ENCODE results near the gene ACTBL2.
"Not testable (repeated sequence)": the region's sequence is repeated elsewhere in the genome, so short reads cannot be mapped to it uniquely, and the experiment has no call there.

The ACTBL2 gene

DNA sequence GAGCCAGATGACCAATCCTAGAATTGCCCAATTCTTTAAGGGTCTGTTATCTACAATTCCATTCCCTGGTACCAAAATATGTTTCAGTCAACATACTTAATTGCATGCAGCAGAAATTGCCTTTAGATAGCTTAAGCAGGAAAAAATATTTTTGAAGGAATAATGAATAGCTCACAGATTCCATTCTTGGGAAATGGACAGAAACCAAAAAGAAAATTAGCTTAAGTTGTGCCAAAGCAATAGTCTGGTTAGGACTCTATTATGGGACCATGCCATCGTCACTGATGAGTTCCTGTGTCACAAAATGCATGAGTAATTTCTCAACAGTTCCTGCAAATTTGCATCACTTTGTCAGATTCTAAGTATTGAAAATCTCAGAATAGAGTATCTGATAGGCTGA, 12.3 kb downstream of the ACTBL2 start:
- TF ChIP-seq, protein P1, sequence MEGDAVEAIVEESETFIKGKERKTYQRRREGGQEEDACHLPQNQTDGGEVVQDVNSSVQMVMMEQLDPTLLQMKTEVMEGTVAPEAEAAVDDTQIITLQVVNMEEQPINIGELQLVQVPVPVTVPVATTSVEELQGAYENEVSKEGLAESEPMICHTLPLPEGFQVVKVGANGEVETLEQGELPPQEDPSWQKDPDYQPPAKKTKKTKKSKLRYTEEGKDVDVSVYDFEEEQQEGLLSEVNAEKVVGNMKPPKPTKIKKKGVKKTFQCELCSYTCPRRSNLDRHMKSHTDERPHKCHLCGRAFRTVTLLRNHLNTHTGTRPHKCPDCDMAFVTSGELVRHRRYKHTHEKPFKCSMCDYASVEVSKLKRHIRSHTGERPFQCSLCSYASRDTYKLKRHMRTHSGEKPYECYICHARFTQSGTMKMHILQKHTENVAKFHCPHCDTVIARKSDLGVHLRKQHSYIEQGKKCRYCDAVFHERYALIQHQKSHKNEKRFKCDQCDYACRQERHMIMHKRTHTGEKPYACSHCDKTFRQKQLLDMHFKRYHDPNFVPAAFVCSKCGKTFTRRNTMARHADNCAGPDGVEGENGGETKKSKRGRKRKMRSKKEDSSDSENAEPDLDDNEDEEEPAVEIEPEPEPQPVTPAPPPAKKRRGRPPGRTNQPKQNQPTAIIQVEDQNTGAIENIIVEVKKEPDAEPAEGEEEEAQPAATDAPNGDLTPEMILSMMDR (IDR thresholded peaks at IDR 0.05; ENCODE audit: insufficient read depth, missing control alignments) = no peak
- no peak for FAIRE-seq
- no peak for DNase-seq (ENCODE audit: insufficient read length, low spot score)

DNA sequence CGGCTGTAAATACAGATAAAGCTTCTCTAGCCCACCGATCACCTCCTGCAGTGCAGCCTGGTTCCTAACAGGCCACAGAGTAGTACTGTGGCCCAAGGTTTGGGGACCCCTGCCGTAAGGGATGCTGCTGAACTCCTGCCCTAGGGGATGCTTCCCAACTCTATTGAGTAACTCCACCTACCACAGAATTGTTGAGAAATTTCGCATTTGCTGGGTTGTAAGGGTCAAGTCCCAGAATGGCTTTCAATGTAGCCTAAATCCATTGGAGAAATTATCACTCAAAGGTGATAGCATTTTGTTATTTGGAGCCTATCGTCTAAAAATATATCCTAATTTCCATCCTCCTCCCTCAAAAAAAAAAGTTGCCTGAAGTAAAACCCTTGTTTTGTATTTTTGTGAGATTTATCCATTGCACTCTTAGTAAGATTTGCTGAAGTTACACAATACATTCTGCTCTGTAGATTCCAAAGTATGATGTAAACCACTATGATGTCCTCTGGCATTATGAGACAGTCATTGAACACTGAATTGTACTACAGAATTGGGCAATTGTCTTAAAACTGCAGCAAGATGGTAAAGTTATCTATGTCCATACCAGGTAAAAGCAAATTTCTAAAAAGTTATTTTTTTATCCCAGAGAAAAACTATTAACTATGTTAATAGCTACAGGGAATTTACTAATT, 14.0 kb downstream of the ACTBL2 start:
- no peak for FAIRE-seq
- DNase-seq (ENCODE audit: insufficient read length, low spot score) = no peak
- TF ChIP-seq, protein P1 (IDR thresholded peaks at IDR 0.05; ENCODE audit: insufficient read depth, missing control alignments) = no peak

DNA sequence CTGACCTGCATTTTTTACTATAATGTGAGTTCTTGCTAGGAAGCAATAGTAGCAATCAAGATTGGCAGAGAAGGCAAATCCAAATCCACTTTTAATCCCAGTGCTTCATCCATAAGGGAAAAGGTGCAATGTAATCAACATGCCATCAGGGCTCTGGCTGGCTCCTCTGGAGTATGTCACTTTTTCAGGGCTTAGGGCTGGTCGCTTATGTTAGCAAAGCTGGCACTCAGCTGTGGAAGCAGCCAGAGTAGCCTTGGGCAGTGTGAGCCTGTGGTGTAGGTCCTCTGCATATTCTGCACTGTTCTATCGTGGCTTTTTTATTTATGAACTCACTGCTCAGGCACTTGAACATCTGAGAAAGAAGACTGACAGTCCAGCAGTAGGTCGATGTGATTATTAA, 16.1 kb downstream of the ACTBL2 start:
- TF ChIP-seq, protein P1 (IDR thresholded peaks at IDR 0.05; ENCODE audit: insufficient read depth, missing control alignments) = no peak
- FAIRE-seq (no peak), DNase-seq (ENCODE audit: insufficient read length, low spot score) (no peak)

DNA sequence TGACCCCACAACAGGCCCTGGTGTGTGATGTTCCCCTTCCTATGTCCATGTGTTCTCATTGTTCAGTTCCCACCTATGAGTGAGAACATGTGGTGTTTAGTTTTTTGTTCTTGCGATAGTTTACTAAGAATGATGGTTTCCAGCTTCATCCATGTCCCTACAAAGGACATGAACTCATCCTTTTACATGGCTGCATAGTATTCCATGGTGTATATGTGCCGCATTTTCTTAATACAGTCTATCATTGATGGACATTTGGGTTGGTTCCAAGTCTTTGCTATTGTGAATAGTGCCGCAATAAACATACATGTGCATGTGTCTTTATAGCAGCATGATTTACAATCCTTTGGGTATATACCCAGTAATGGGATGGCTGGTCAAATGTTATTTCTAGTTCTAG, 22.6 kb downstream of the ACTBL2 start:
- DNase-seq (ENCODE audit: insufficient read length, low spot score); FAIRE-seq: not testable (repeated sequence)

DNA sequence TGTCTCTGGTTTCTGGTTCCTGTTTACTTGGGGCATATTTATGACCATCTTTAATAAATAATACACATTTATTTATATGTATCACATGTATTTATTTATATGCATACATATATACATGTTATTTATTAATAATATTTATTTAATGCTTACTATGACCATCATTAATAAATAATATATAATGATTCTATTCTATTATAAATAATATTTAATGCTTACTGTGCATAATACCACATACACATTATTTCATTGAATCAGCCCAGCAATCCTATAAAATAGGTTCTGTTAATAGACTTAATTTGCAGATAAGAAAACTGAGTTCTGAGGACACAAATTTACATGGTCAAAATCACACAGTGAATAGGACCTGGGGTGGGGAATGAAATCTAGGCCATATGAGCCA, 24.2 kb downstream of the ACTBL2 start:
- FAIRE-seq (no peak), DNase-seq (ENCODE audit: insufficient read length, low spot score) (no peak)
- TF ChIP-seq, protein P1 (IDR thresholded peaks at IDR 0.05; ENCODE audit: insufficient read depth, missing control alignments) = no peak

DNA sequence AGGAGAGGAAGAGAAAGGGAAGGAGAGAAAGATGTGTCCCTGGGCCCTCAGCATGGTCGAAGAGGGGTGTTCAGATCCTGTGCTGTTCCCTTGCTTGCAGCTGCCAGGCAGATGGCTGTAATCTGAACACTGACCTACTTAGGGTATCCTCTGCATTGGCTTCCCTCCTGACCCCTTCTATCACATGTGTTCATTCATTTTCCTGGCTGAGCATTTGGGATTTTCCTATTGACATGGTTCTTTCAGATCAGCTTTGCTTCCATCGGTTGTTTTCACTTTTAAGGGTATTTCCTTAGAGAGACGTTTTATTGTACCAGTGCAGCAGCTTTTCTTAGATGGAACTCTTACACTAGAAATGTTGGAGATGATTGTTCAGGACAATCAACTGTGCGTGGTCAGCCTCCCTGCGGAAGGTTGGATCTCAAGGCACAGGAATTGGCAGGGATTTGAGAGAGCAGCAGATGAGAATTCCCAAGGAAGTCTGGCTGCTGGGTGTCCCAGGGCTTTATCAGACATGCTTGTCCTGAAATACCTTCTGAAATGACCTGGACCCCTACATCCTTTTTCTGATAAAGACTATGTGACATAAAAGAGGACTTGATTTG, 26.0 kb downstream of the ACTBL2 start:
- TF ChIP-seq, protein P1 (IDR thresholded peaks at IDR 0.05; ENCODE audit: insufficient read depth, missing control alignments) = no peak
- no peak for FAIRE-seq
- DNase-seq (ENCODE audit: insufficient read length, low spot score) = no peak

DNA sequence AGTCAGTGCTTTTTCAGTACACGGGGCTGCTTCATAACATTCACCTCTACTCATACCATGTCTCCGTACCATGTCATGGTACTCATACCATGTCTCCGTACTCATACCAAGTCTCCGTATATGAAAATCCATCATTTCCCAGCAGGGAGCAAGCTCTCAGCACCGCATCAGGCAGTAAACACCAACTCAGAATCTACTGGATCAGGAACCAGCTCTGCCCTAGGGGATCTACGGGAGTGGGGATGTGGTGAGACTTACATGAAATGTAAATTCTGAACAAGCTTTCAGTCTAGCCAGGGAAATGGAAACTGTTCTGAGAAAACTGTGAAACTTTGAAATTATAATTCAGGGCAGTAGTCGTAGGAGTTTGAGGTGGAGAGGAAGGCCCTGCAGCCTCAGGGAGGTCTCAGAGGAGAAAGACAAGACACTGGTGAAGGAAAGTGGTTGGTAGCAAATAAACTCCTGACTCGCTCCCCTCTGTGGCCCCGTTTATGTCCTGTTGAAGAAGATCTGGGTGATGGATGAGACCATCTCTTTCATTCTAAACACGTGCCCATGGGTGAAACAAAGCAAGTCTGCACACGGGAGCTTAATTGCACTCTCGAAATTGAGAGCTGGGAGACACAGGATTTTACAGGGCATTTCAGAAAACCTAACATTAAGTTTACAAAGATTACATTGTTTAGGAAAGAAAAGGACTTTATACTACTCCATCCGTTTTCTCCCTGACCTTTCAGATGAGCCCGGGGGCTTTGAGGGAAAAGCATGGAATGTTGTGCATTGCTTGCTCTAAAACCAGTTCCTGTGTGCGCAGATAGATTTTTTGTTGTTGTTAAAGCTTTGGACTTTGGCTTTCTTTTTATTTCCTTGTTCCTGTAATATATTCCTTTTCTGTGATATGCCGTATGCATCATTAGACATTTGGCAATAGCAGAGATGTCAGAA, 26.8 kb downstream of the ACTBL2 start:
- no peak for FAIRE-seq
- no peak for DNase-seq (ENCODE audit: insufficient read length, low spot score)
- TF ChIP-seq, protein P1 (IDR thresholded peaks at IDR 0.05; ENCODE audit: insufficient read depth, missing control alignments) = no peak
